NCI-H526 treated with DMSO at 0.1 percent for 48 hours (cell line): ENCODE measurements around the gene PLEKHG2.

Source experiments
- DNase-seq: peaks from one replicate; lab custom pipeline; 2025; lab: John Stamatoyannopoulos, UW

PLEKHG2 gene

GRCh38 chr19:39384839-39385568 lies 27.5 kb upstream of the PLEKHG2 start:
- no peak for DNase-seq

GRCh38 chr19:39385629-39386411 lies 26.6 kb upstream of the PLEKHG2 start:
- DNase-seq = no peak

GRCh38 chr19:39386557-39386956 lies 25.9 kb upstream of the PLEKHG2 start:
- no peak for DNase-seq

- DNase-seq = no peak
Observed at GRCh38 chr19:39388657-39389056, 23.8 kb upstream of the PLEKHG2 start.

GRCh38 chr19:39389631-39390414 lies 22.6 kb upstream of the PLEKHG2 start:
- no peak for DNase-seq

- no peak for DNase-seq
Observed at GRCh38 chr19:39390451-39390750, 22.1 kb upstream of the PLEKHG2 start.

- peak; percentile 100 for DNase-seq
Observed at GRCh38 chr19:39390751-39391437, 21.6 kb upstream of the PLEKHG2 start, which contains the start of the genes MED29 and PAF1. TSS of gene MED29 (plus strand) at chr19:39391378. CDS start at chr19:39391423, 45 bp downstream. TSS of gene PAF1 (minus strand) at chr19:39391106. CDS start at chr19:39390864, 242 bp downstream.

GRCh38 chr19:39397360-39398296 lies 14.8 kb upstream of the PLEKHG2 start:
- DNase-seq = peak; percentile 30

- DNase-seq = no peak
Observed at GRCh38 chr19:39398297-39398864, 14.1 kb upstream of the PLEKHG2 start.

- DNase-seq = no peak
Observed at GRCh38 chr19:39399668-39400050, 12.8 kb upstream of the PLEKHG2 start.

GRCh38 chr19:39400061-39400460 lies 12.4 kb upstream of the PLEKHG2 start:
- DNase-seq = no peak

GRCh38 chr19:39401070-39401548 lies 11.4 kb upstream of the PLEKHG2 start:
- no peak for DNase-seq

GRCh38 chr19:39401549-39402345 lies 10.7 kb upstream of the PLEKHG2 start:
- DNase-seq = no peak

- DNase-seq = peak; percentile 31
Observed at GRCh38 chr19:39402346-39403300, 9.8 kb upstream of the PLEKHG2 start.

GRCh38 chr19:39403331-39404312 lies 8.8 kb upstream of the PLEKHG2 start:
- no peak for DNase-seq

- DNase-seq = no peak
Observed at GRCh38 chr19:39405261-39405957, 7.1 kb upstream of the PLEKHG2 start.
